Lower leg skin (tissue), 3 donors: ENCODE data around the gene NPSR1.

Source experiments
- CTCF ChIP-seq, 3 donors: fragments of 450-650 bp; IDR thresholded peaks; one replicate each; pipeline ENCODE4 v1.5.1; 2016; ENCODE audit warnings: antibody characterized with exemption in 3 of 3, mild to moderate bottlenecking in 3 of 3, moderate library complexity in 2 of 3
- POLR2A ChIP-seq, 2 donors: fragments of 450-650 bp; IDR thresholded peaks; one replicate each; pipeline ENCODE4 v1.6.1; 2016 to 2017; ENCODE audit warnings: antibody characterized with exemption in 2 of 2, mild to moderate bottlenecking in 1 of 2, moderate library complexity in 1 of 2

- TF ChIP-seq CTCF (IDR thresholded peaks at IDR 0.05) (no peak), POLR2A (IDR thresholded peaks at IDR 0.05) (no peak)
Measured at GRCh38 chr7:34751725-34752643, 94.0 kb downstream of the NPSR1 start.
